HG02798 (cell line): ENCODE results near the gene MLXIP.
"Not testable (repeated sequence)": the region's sequence is repeated elsewhere in the genome, so short reads cannot be mapped to it uniquely, and the experiment has no call there.

ENCODE experiments used
- ATAC-seq: cut with Tn5 transposase; IDR thresholded peaks from one replicate; pipeline ENCODE4 v1.9.1; 2021; ENCODE audit warnings: mild to moderate bottlenecking; ENCODE audit not compliant: unreplicated experiment, poor library complexity

Gene MLXIP

GRCh38 chr12:122094137-122094734, 15.7 kb downstream of the MLXIP start:
- no peak for ATAC-seq

- no peak for ATAC-seq
These were observed 16.4 kb downstream of the MLXIP start for GRCh38 chr12:122094735-122095631.

- no peak for ATAC-seq
These were observed 17.5 kb downstream of the MLXIP start for GRCh38 chr12:122096014-122096413.

GRCh38 chr12:122096591-122097149, 18.1 kb downstream of the MLXIP start:
- ATAC-seq = no peak

- no peak for ATAC-seq
These were observed 19.0 kb downstream of the MLXIP start for GRCh38 chr12:122097584-122097926.

GRCh38 chr12:122097927-122098756, 19.6 kb downstream of the MLXIP start:
- ATAC-seq = no peak

GRCh38 chr12:122099280-122099749, 20.8 kb downstream of the MLXIP start:
- ATAC-seq = no peak

- no peak for ATAC-seq
These were observed 21.3 kb downstream of the MLXIP start for GRCh38 chr12:122099856-122100255.

- ATAC-seq = no peak
These were observed 22.0 kb downstream of the MLXIP start for GRCh38 chr12:122100568-122100967.

GRCh38 chr12:122102331-122102730, 23.8 kb downstream of the MLXIP start:
- ATAC-seq = no peak

- ATAC-seq = no peak
These were observed 26.3 kb downstream of the MLXIP start for GRCh38 chr12:122104844-122105243.

- ATAC-seq = not testable (repeated sequence)
These were observed 26.9 kb downstream of the MLXIP start for GRCh38 chr12:122105496-122105895.

- ATAC-seq = no peak
These were observed 28.3 kb downstream of the MLXIP start for GRCh38 chr12:122106843-122107242.

GRCh38 chr12:122107261-122107660, 28.7 kb downstream of the MLXIP start:
- ATAC-seq = no peak

- ATAC-seq = no peak
These were observed 32.6 kb downstream of the MLXIP start for GRCh38 chr12:122111089-122111641.

GRCh38 chr12:122116707-122117535, 38.4 kb downstream of the MLXIP start:
- ATAC-seq = no peak

GRCh38 chr12:122117979-122118378, 39.4 kb downstream of the MLXIP start:
- ATAC-seq = no peak

GRCh38 chr12:122121341-122121740, 42.8 kb downstream of the MLXIP start:
- not testable (repeated sequence) for ATAC-seq

- no peak for ATAC-seq
These were observed 43.2 kb downstream of the MLXIP start for GRCh38 chr12:122121745-122122144.
